ENCODE results near the gene CHADL.

The CHADL gene

GRCh38 chr22:41242396-41243117 is 1.8 kb upstream of the CHADL start:
- TF ChIP-seq PPARA (CRISPR knock-in tag; IDR thresholded peaks at IDR 0.05; ENCODE audit: borderline replicate concordance) (no peak), ARNTL (CRISPR knock-in tag; IDR thresholded peaks at IDR 0.05; ENCODE audit: borderline replicate concordance, low read depth) (no peak), ISL1 (CRISPR knock-in tag; IDR thresholded peaks at IDR 0.05) (no peak), OSR1 (CRISPR knock-in tag; IDR thresholded peaks at IDR 0.05) (no peak), PATZ1 (CRISPR knock-in tag; IDR thresholded peaks at IDR 0.05; ENCODE audit: borderline replicate concordance) (no peak), ZNF8 (CRISPR knock-in tag; IDR thresholded peaks at IDR 0.05) (no peak), CSRNP3 (CRISPR knock-in tag; IDR thresholded peaks at IDR 0.05) (no peak), ESRRG (CRISPR knock-in tag; IDR thresholded peaks at IDR 0.05) (no peak), SNAI2 (CRISPR knock-in tag; IDR thresholded peaks at IDR 0.05) (no peak), TCF4 (CRISPR knock-in tag; IDR thresholded peaks at IDR 0.05; ENCODE audit: borderline replicate concordance) (no peak), POU6F1 (CRISPR knock-in tag; IDR thresholded peaks at IDR 0.05; ENCODE audit: borderline replicate concordance, low read depth) (no peak), BACH2 (CRISPR knock-in tag; IDR thresholded peaks at IDR 0.05; ENCODE audit: borderline replicate concordance) (no peak), ZFP3 (CRISPR knock-in tag; IDR thresholded peaks at IDR 0.05) (no peak), ZFP30 (CRISPR knock-in tag; IDR thresholded peaks at IDR 0.05) (no peak), TOX (CRISPR knock-in tag; IDR thresholded peaks at IDR 0.05; ENCODE audit: borderline replicate concordance) (no peak), ZNF70 (CRISPR knock-in tag; IDR thresholded peaks at IDR 0.05) (no peak), RARB (CRISPR knock-in tag; IDR thresholded peaks at IDR 0.05) (no peak), ZNF565 (CRISPR knock-in tag; conservative IDR thresholded peaks at IDR 0.05; ENCODE audit: low read depth) (no peak)
- ATAC-seq = no peak

- TF ChIP-seq PATZ1 (CRISPR knock-in tag; IDR thresholded peaks at IDR 0.05; ENCODE audit: borderline replicate concordance) (no peak), POU6F1 (CRISPR knock-in tag; IDR thresholded peaks at IDR 0.05; ENCODE audit: borderline replicate concordance, low read depth) (no peak), ZNF8 (CRISPR knock-in tag; IDR thresholded peaks at IDR 0.05) (no peak), CSRNP3 (CRISPR knock-in tag; IDR thresholded peaks at IDR 0.05) (no peak), ZFP30 (CRISPR knock-in tag; IDR thresholded peaks at IDR 0.05) (no peak), ARNTL (CRISPR knock-in tag; IDR thresholded peaks at IDR 0.05; ENCODE audit: borderline replicate concordance, low read depth) (no peak), ZNF70 (CRISPR knock-in tag; IDR thresholded peaks at IDR 0.05) (no peak), TOX (CRISPR knock-in tag; IDR thresholded peaks at IDR 0.05; ENCODE audit: borderline replicate concordance) (no peak), RARB (CRISPR knock-in tag; IDR thresholded peaks at IDR 0.05) (no peak), ZC3H10 (CRISPR knock-in tag; IDR thresholded peaks at IDR 0.05) (no peak), BACH2 (CRISPR knock-in tag; IDR thresholded peaks at IDR 0.05; ENCODE audit: borderline replicate concordance) (no peak), OSR1 (CRISPR knock-in tag; IDR thresholded peaks at IDR 0.05) (no peak), TSHZ2 (CRISPR knock-in tag; IDR thresholded peaks at IDR 0.05) (no peak), ZNF565 (CRISPR knock-in tag; conservative IDR thresholded peaks at IDR 0.05; ENCODE audit: low read depth) (no peak), ESRRG (CRISPR knock-in tag; IDR thresholded peaks at IDR 0.05) (no peak), PPARA (CRISPR knock-in tag; IDR thresholded peaks at IDR 0.05; ENCODE audit: borderline replicate concordance) (no peak)
- no peak for ATAC-seq
Measured at GRCh38 chr22:41241133-41241676, 474 bp upstream of the CHADL start.
